Left ventricle myocardium inferior (tissue), 1 donor: ENCODE measurements around the gene TBL3. TPM values are rescaled to one million over a fixed set of nuclear protein-coding genes. Genes with fewer than 3 reads are reported as not detected.
"Not testable (repeated sequence)": the region's sequence is repeated elsewhere in the genome, so short reads cannot be mapped to it uniquely, and the experiment has no call there.

Source experiments
- DNase-seq: peaks from one replicate; pipeline ENCODE4 v3.0.0-alpha.2; 2020
- H3K27ac ChIP-seq: fragments of 200-600 bp; replicated peaks from 2 replicates; pipeline ENCODE4 v1.8.0; 2021
- H3K27me3 ChIP-seq: fragments of 200-600 bp; 2 replicates; pipeline ENCODE4 v1.8.0; 2021; ENCODE audit warnings: low read depth
- H3K36me3 ChIP-seq: fragments of 200-600 bp; 2 replicates; pipeline ENCODE4 v1.8.0; 2021
- H3K4me1 ChIP-seq: fragments of 200-600 bp; 2 replicates; pipeline ENCODE4 v1.8.0; 2021
- H3K4me3 ChIP-seq: fragments of 200-600 bp; 2 replicates; pipeline ENCODE4 v1.8.0; 2021; ENCODE audit warnings: mild to moderate bottlenecking, moderate library complexity
- H3K9me3 ChIP-seq: fragments of 200-600 bp; replicated peaks from 2 replicates; pipeline ENCODE4 v1.8.0; 2021
- CTCF ChIP-seq: fragments of 200-600 bp; IDR thresholded peaks from 2 replicates; pipeline ENCODE4 v1.8.0; 2021; ENCODE audit warnings: antibody characterized with exemption, mild to moderate bottlenecking, borderline replicate concordance
- intact Hi-C: fragments of 100-400 bp; cut with micrococcal nuclease; formaldehyde crosslinking; loops from one replicate; pipeline ENCODE4 v1.11.0; 2022
- total RNA-seq: library from RNA; stranded (reverse); fragmentation: NEBNext Ultra II Directional; extraction: Animal tissue kit (Norgen Biotek cat#: 25700); gene quantifications from one replicate; pipeline ENCODE4 v1.2.1, GENCODE V29; 2021
- donor health status: DM: no; HTN: yes; CAD: no; lungs with severe emphysema.

TBL3 gene
- total RNA-seq, 1 donor from 2014 or later: 22.6 TPM

GRCh38 chr16:1950559-1950958 is 21.3 kb upstream of the TBL3 start:
- Histone ChIP-seq H3K36me3 (peaks cover 3% of the 10 kb centered on the region), H3K4me3 (peak overlapping the region; percentile 64), H3K27ac (peak overlapping the region; percentile 89), H3K9me3 (no peaks in the 10 kb centered on the region), H3K4me1 (peaks cover 35% of the 10 kb centered on the region), H3K27me3 (no peaks in the 10 kb centered on the region)
- peak; percentile 64 for DNase-seq
- intact Hi-C loops: no loop called here
- no peak for TF ChIP-seq CTCF

DNA sequence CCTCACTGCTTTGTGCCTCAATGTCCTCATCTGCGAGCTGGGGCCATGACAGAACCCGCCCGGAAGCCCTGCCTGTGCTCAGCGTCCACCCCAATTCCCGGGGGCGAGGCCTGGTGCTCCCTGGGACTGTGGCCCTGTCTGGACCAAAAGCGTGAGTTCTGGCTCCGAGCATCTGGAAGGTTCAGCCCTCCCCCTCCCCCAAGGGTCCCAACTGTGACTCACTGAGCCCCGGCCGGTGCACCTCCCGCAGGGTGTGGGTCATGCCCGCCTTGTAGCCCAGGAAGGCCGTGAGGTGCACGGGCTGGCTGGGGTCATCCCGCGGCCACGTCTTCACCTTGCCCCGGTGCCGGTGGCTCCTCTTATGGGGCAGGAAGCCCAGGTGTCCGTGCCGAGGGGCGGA is 18.1 kb upstream of the TBL3 start:
- intact Hi-C loops: no loop called here
- Histone ChIP-seq H3K9me3 (no peaks in the 10 kb centered on the region), H3K27ac (peak overlapping the region; percentile 89), H3K36me3 (no peaks in the 10 kb centered on the region), H3K4me3 (peak overlapping the region; percentile 64), H3K27me3 (no peaks in the 10 kb centered on the region), H3K4me1 (peaks cover 24% of the 10 kb centered on the region)
- DNase-seq: no peak
- TF ChIP-seq CTCF: no peak

DNA sequence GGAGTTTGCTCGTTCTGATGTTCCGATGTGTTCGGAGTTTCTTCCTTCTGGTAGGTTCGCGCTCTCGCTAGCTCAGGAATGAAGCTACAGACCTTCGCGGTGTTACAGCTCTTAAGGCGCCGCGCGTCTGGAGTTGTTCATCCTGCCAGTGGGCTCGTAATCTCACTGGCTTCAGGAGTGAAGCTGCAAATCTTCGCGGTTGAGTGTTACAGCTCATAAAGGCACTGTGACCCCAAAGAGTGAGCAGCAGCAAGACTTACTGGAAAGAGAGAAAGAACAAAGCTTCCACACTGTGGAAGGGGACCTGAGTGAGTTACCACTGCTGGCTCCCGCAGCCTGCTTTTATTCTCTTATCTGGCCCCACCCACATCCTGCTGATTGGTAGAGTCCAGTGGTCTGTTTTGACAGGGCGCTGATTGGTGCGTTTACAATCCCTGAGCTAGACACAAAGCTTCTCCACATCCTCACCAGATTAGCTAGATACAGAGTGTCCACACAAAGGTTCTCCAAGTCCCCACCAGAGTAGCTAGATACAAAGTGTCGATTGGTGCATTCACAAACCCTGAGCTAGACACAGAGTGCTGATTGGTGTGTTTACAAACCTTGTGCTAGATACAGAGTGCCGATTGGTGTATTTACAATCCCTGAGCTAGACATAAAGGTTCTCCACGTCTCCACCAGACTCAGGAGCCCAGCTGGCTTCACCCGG is 14.3 kb upstream of the TBL3 start:
- H3K27ac ChIP-seq, intact Hi-C loops, H3K27me3 ChIP-seq, DNase-seq, H3K4me3 ChIP-seq, H3K9me3 ChIP-seq: not testable (repeated sequence)
- H3K36me3 ChIP-seq: peaks cover 16% of the 10 kb centered on the region
- peaks cover 33% of the 10 kb centered on the region for H3K4me1 ChIP-seq

- peaks cover 21% of the 10 kb centered on the region for H3K36me3 ChIP-seq
- H3K4me3 ChIP-seq, intact Hi-C loops, DNase-seq, H3K27me3 ChIP-seq, H3K27ac ChIP-seq, H3K9me3 ChIP-seq: not testable (repeated sequence)
- peaks cover 38% of the 10 kb centered on the region for H3K4me1 ChIP-seq
These were observed 13.7 kb upstream of the TBL3 start for GRCh38 chr16:1958143-1958491.

GRCh38 chr16:1958715-1959268 is 13.1 kb upstream of the TBL3 start:
- H3K9me3 ChIP-seq: no peaks in the 10 kb centered on the region
- no peak for TF ChIP-seq CTCF
- peak overlapping the region; percentile 97 for H3K27ac ChIP-seq
- no peaks in the 10 kb centered on the region for H3K27me3 ChIP-seq
- intact Hi-C loops: no loop called here
- H3K4me3 ChIP-seq: peak overlapping the region; percentile 97
- H3K4me1 ChIP-seq: peaks cover 45% of the 10 kb centered on the region
- DNase-seq: no peak
- H3K36me3 ChIP-seq: peaks cover 28% of the 10 kb centered on the region

GRCh38 chr16:1959269-1960039 is 12.4 kb upstream of the TBL3 start, which contains the start of gene NDUFB10:
Gene NDUFB10, plus strand, starts transcription at chr16:1959538. Its CDS starts 87 bp downstream, at chr16:1959625.
- peak; percentile 76 for TF ChIP-seq CTCF
- Histone ChIP-seq H3K9me3 (no peaks in the 10 kb centered on the region), H3K4me3 (peak within 1 kb of the TSS; percentile 97), H3K4me1 (peaks cover 52% of the 10 kb centered on the region), H3K27ac (peak within 1 kb of the TSS; percentile 97), H3K27me3 (no peaks in the 10 kb centered on the region), H3K36me3 (peaks cover 28% of the 10 kb centered on the region)
- intact Hi-C loops: no loop called here
- peak; percentile 94 for DNase-seq
